Transverse colon (tissue), 3 donors: Measurements from ENCODE around the gene KRT80.

Experiments
- POLR2A ChIP-seq: fragments of 450-650 bp; IDR thresholded peaks from one replicate; pipeline ENCODE4 v1.6.1; 2016; ENCODE audit warnings: antibody characterized with exemption, mild to moderate bottlenecking, moderate library complexity
- TF ChIP-seq, protein P1 (sequence below), 5 experiments: fragments of 200-600 bp in 3 of 5; fragments of 450-650 bp in 2 of 5; sonication (generic) in 3 of 5; IDR thresholded peaks; 1 replicate in 2 of 5; 2 replicates in 3 of 5; pipeline ENCODE4 v1.5.1; 2016 to 2017; ENCODE audit warnings: antibody characterized with exemption in 5 of 5, inconsistent platforms in 3 of 5, mild to moderate bottlenecking in 2 of 5, moderate library complexity in 1 of 5

GRCh38 chr12:52217223-52217622, 25.4 kb upstream of the KRT80 start:
- no peak for TF ChIP-seq POLR2A
- TF ChIP-seq, protein P1, sequence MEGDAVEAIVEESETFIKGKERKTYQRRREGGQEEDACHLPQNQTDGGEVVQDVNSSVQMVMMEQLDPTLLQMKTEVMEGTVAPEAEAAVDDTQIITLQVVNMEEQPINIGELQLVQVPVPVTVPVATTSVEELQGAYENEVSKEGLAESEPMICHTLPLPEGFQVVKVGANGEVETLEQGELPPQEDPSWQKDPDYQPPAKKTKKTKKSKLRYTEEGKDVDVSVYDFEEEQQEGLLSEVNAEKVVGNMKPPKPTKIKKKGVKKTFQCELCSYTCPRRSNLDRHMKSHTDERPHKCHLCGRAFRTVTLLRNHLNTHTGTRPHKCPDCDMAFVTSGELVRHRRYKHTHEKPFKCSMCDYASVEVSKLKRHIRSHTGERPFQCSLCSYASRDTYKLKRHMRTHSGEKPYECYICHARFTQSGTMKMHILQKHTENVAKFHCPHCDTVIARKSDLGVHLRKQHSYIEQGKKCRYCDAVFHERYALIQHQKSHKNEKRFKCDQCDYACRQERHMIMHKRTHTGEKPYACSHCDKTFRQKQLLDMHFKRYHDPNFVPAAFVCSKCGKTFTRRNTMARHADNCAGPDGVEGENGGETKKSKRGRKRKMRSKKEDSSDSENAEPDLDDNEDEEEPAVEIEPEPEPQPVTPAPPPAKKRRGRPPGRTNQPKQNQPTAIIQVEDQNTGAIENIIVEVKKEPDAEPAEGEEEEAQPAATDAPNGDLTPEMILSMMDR (IDR thresholded peaks at IDR 0.05): no peak
